Fibroblast of lung (primary cell): ENCODE results near the gene ARL17A. TPM values are rescaled to one million over a fixed set of nuclear protein-coding genes. Genes with fewer than 3 reads are reported as not detected.
"Not testable (repeated sequence)": the region's sequence is repeated elsewhere in the genome, so short reads cannot be mapped to it uniquely, and the experiment has no call there.

Experiments
- DNase-seq, 2 donors: peaks; one replicate each; pipeline versions ENCODE4 v3.0.0 to v3.0.0-alpha.2; 2010; ENCODE audit warnings: low read depth in 2 of 2
- H2AFZ ChIP-seq: 2 replicates; pipeline ENCODE4 v1.5.1; 2012; ENCODE audit warnings: low read length, control low read depth, inconsistent platforms
- H3K27ac ChIP-seq: 2 replicates; pipeline ENCODE4 v1.5.1; 2011; ENCODE audit warnings: low read length, control low read depth; ENCODE audit not compliant: insufficient read depth
- H3K27me3 ChIP-seq: 2 replicates; pipeline ENCODE4 v1.5.1; 2011; ENCODE audit warnings: mild to moderate bottlenecking, low read length; ENCODE audit not compliant: control insufficient read depth, insufficient read depth
- H3K36me3 ChIP-seq: 2 replicates; pipeline ENCODE4 v1.5.1; 2011; ENCODE audit warnings: low read length; ENCODE audit not compliant: control insufficient read depth, insufficient read depth
- H3K4me1 ChIP-seq: 2 replicates; pipeline ENCODE4 v1.5.1; 2011; ENCODE audit warnings: low read length; ENCODE audit not compliant: control insufficient read depth, insufficient read depth; ENCODE audit errors: extremely low read depth
- H3K4me2 ChIP-seq: 2 replicates; pipeline ENCODE4 v1.5.1; 2011; ENCODE audit warnings: low read length, control low read depth; ENCODE audit not compliant: insufficient read depth; ENCODE audit errors: extremely low read depth
- H3K4me3 ChIP-seq, 4 experiments: fragments of 200-600 bp in 1 of 4; sonication (generic) in 1 of 4; replicated peaks in 1 of 4; 2 replicates each; pipeline ENCODE4 v1.5.1; 2011 to 2016; ENCODE audit warnings: low read length in 4 of 4, low read depth in 3 of 4, mild to moderate bottlenecking in 3 of 4, control low read depth in 2 of 4, inconsistent platforms in 1 of 4, mixed read lengths in 1 of 4; ENCODE audit not compliant: insufficient read depth in 1 of 4; ENCODE audit errors: control extremely low read depth in 1 of 4
- H3K79me2 ChIP-seq: 2 replicates; pipeline ENCODE4 v1.5.1; 2012; ENCODE audit warnings: mild to moderate bottlenecking, low read length, inconsistent platforms; ENCODE audit not compliant: control insufficient read depth, insufficient read depth
- H3K9ac ChIP-seq: 2 replicates; pipeline ENCODE4 v1.5.1; 2011; ENCODE audit warnings: mild to moderate bottlenecking, low read length, control low read depth; ENCODE audit not compliant: insufficient read depth
- H3K9me3 ChIP-seq: 2 replicates; pipeline ENCODE4 v1.5.1; 2012; ENCODE audit warnings: low read depth, low read length; ENCODE audit not compliant: control insufficient read depth, insufficient read depth
- H4K20me1 ChIP-seq: 2 replicates; pipeline ENCODE4 v1.5.1; 2011; ENCODE audit warnings: low read length; ENCODE audit not compliant: control insufficient read depth, insufficient read depth; ENCODE audit errors: extremely low read depth
- polyA plus RNA-seq, 2 donors: library from polyadenylated mRNA; depleted of rRNA in 1 of 2; stranded (reverse) in 1 of 2; unstranded in 1 of 2; fragments of >200 nt; gene quantifications; 2 replicates each; pipeline ENCODE4 v1.2.1, GENCODE V29; 2011 to 2012; ENCODE audit warnings: missing spikeins in 1 of 2
- total RNA-seq: library from RNA; depleted of rRNA; stranded (reverse); fragments of >200 nt; gene quantifications from 2 replicates; pipeline ENCODE4 v1.2.1, GENCODE V29; 2014

ARL17A gene
- total and polyA plus RNA-seq, 2 donors (not counting 1 experiment from before 2014, with no cell fraction given), result 4.4 to 6.6 TPM

- not testable (repeated sequence) for H3K9me3 ChIP-seq, H4K20me1 ChIP-seq, H3K9ac ChIP-seq, H3K4me1 ChIP-seq, H3K27ac ChIP-seq, H3K4me2 ChIP-seq, H2AFZ ChIP-seq, H3K27me3 ChIP-seq, H3K4me3 ChIP-seq, DNase-seq, H3K36me3 ChIP-seq, H3K79me2 ChIP-seq
Measured at GRCh38 chr17:46590157-46591146, 11.0 kb upstream of the ARL17A start, which contains the start of gene NSF. Gene NSF (plus strand): TSS chr17:46590669. CDS start chr17:46590776, 107 bp downstream.

GRCh38 chr17:46585444-46585843 is 6.0 kb upstream of the ARL17A start:
- not testable (repeated sequence) for H3K4me1 ChIP-seq, H3K27ac ChIP-seq, H3K9ac ChIP-seq, H3K4me3 ChIP-seq, H3K9me3 ChIP-seq, H3K27me3 ChIP-seq, H3K4me2 ChIP-seq, H2AFZ ChIP-seq, H3K36me3 ChIP-seq, H3K79me2 ChIP-seq, H4K20me1 ChIP-seq, DNase-seq

- not testable (repeated sequence) for H3K27ac ChIP-seq, H3K9ac ChIP-seq, H3K4me2 ChIP-seq, H3K27me3 ChIP-seq, H3K9me3 ChIP-seq, H3K36me3 ChIP-seq, H3K4me1 ChIP-seq, DNase-seq, H2AFZ ChIP-seq, H3K79me2 ChIP-seq, H4K20me1 ChIP-seq
- peak overlapping the region in 1 of 4 experiments; percentile 25 for H3K4me3 ChIP-seq
Measured at GRCh38 chr17:46580082-46580481, 591 bp upstream of the ARL17A start.

- not testable (repeated sequence) for H3K4me2 ChIP-seq, H3K36me3 ChIP-seq, DNase-seq, H3K79me2 ChIP-seq, H4K20me1 ChIP-seq, H3K4me1 ChIP-seq, H3K9me3 ChIP-seq, H3K4me3 ChIP-seq, H3K27ac ChIP-seq, H3K9ac ChIP-seq, H3K27me3 ChIP-seq, H2AFZ ChIP-seq
Measured at GRCh38 chr17:46571796-46572195, 7.7 kb downstream of the ARL17A start.

GRCh38 chr17:46566980-46567379 is 12.5 kb downstream of the ARL17A start:
- H3K9me3 ChIP-seq, H3K36me3 ChIP-seq, H3K4me2 ChIP-seq, H3K27ac ChIP-seq, DNase-seq, H4K20me1 ChIP-seq, H3K4me1 ChIP-seq, H3K27me3 ChIP-seq, H2AFZ ChIP-seq, H3K4me3 ChIP-seq, H3K79me2 ChIP-seq, H3K9ac ChIP-seq: not testable (repeated sequence)

GRCh38 chr17:46566284-46566683 is 13.2 kb downstream of the ARL17A start:
- DNase-seq, H3K27ac ChIP-seq, H3K4me2 ChIP-seq, H3K27me3 ChIP-seq, H3K79me2 ChIP-seq, H2AFZ ChIP-seq, H3K4me1 ChIP-seq, H3K36me3 ChIP-seq, H3K9me3 ChIP-seq, H3K9ac ChIP-seq, H4K20me1 ChIP-seq, H3K4me3 ChIP-seq: not testable (repeated sequence)
